Adrenal gland (tissue), 5 donors: ENCODE results near the gene SV2C.

Source experiments
- POLR2A ChIP-seq, 2 donors: fragments of 450-650 bp; IDR thresholded peaks; one replicate each; pipeline ENCODE4 v1.6.1; 2017; ENCODE audit warnings: antibody characterized with exemption in 2 of 2, mild to moderate bottlenecking in 2 of 2, moderate library complexity in 1 of 2
- TF ChIP-seq, protein P1 (sequence below), 6 experiments: fragments of 450-650 bp in 4 of 6; fragments of 200-600 bp in 2 of 6; sonication (generic) in 1 of 6; IDR thresholded peaks; 1 replicate in 5 of 6; 2 replicates in 1 of 6; pipeline versions ENCODE4 v1.5.1 to v1.8.0; 2016 to 2021; ENCODE audit warnings: antibody characterized with exemption in 6 of 6, mild to moderate bottlenecking in 2 of 6, moderate library complexity in 1 of 6
- donor health status: DM: no; HTN: no; CAD: no.

DNA sequence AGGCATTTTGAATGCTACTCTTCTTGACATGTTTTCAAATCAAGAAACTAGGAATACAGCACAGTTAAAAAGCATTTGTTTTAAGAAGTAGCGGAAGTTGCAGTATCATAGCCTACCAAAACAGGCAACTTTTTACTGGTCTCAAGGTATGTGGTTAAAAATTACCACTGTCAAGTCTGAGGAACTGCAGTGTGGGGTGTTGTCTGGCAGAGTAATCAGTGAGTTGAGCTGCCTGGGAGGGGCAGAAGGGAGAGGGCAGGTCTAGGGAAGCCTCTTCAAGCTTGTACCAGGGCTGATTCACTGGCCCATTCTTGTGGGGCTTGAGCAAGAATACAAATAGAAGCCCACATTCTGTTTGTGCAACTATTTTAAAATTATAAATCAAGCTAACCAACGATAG lies 42.4 kb upstream of the SV2C start:
- TF ChIP-seq, protein P1, sequence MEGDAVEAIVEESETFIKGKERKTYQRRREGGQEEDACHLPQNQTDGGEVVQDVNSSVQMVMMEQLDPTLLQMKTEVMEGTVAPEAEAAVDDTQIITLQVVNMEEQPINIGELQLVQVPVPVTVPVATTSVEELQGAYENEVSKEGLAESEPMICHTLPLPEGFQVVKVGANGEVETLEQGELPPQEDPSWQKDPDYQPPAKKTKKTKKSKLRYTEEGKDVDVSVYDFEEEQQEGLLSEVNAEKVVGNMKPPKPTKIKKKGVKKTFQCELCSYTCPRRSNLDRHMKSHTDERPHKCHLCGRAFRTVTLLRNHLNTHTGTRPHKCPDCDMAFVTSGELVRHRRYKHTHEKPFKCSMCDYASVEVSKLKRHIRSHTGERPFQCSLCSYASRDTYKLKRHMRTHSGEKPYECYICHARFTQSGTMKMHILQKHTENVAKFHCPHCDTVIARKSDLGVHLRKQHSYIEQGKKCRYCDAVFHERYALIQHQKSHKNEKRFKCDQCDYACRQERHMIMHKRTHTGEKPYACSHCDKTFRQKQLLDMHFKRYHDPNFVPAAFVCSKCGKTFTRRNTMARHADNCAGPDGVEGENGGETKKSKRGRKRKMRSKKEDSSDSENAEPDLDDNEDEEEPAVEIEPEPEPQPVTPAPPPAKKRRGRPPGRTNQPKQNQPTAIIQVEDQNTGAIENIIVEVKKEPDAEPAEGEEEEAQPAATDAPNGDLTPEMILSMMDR (IDR thresholded peaks at IDR 0.05), result no peak
- no peak for TF ChIP-seq POLR2A (IDR thresholded peaks at IDR 0.05)
